OCI-LY1 (cell line): ENCODE measurements around the gene STAG1.
A peak's percentile ranks its signal among the peaks of the same experiment; 100 is the strongest.
"Not testable (repeated sequence)": the region's sequence is repeated elsewhere in the genome, so short reads cannot be mapped to it uniquely, and the experiment has no call there.

ENCODE experiments used
- H2AFZ ChIP-seq: fragments of 200-600 bp; sonication (generic), shearing (Covaris generic); 2 replicates; pipeline ENCODE4 v1.6.0; 2014; ENCODE audit warnings: antibody characterized with exemption, mild to moderate bottlenecking, low read length
- H3F3A ChIP-seq: fragments of 200-600 bp; sonication (generic), shearing (Covaris generic); 2 replicates; pipeline ENCODE4 v1.6.0; 2014; ENCODE audit warnings: mild to moderate bottlenecking, antibody characterized with exemption, low read length, moderate library complexity; ENCODE audit not compliant: insufficient read depth
- H3K27ac ChIP-seq: fragments of 200-600 bp; sonication (generic); 2 replicates; pipeline ENCODE4 v1.5.1; 2014; ENCODE audit warnings: low read length, mixed run types, mild to moderate bottlenecking, low read depth; ENCODE audit not compliant: poor library complexity, severe bottlenecking
- H3K27me3 ChIP-seq: fragments of 200-600 bp; sonication (generic); 2 replicates; pipeline ENCODE4 v1.6.0; 2014; ENCODE audit warnings: antibody characterized with exemption, mild to moderate bottlenecking, low read length, moderate library complexity; ENCODE audit not compliant: insufficient read depth
- H3K36me3 ChIP-seq: fragments of 200-600 bp; sonication (generic); 2 replicates; pipeline ENCODE4 v1.6.1; 2014; ENCODE audit warnings: mild to moderate bottlenecking, antibody characterized with exemption, low read length, moderate library complexity, mixed read lengths; ENCODE audit not compliant: insufficient read depth
- H3K4me1 ChIP-seq: fragments of 200-600 bp; sonication (generic); 2 replicates; pipeline ENCODE4 v1.5.1; 2014; ENCODE audit warnings: mild to moderate bottlenecking, low read length, moderate library complexity; ENCODE audit not compliant: insufficient read depth, severe bottlenecking
- H3K4me2 ChIP-seq: fragments of 200-600 bp; sonication (generic), shearing (Covaris generic); 2 replicates; pipeline ENCODE4 v1.6.1; 2014; ENCODE audit warnings: low read length
- H3K4me3 ChIP-seq: fragments of 200-600 bp; sonication (generic); 2 replicates; pipeline ENCODE4 v1.5.1; 2014; ENCODE audit warnings: low read length, low read depth, mild to moderate bottlenecking, mixed read lengths; ENCODE audit not compliant: poor library complexity, severe bottlenecking
- H3K79me2 ChIP-seq: fragments of 200-600 bp; shearing (Covaris generic); 2 replicates; pipeline ENCODE4 v1.6.1; 2016; ENCODE audit warnings: mixed run types, low read length, mixed read lengths; ENCODE audit not compliant: insufficient read depth
- H3K9ac ChIP-seq: fragments of 200-600 bp; sonication (generic), shearing (Covaris generic); 2 replicates; pipeline ENCODE4 v1.6.1; 2014; ENCODE audit warnings: mild to moderate bottlenecking, low read length, mixed read lengths
- H3K9me2 ChIP-seq: fragments of 200-600 bp; sonication (generic), shearing (Covaris generic); 2 replicates; pipeline ENCODE4 v1.6.1; 2014; ENCODE audit warnings: low read depth, mild to moderate bottlenecking, low read length, mixed read lengths
- H3K9me3 ChIP-seq: fragments of 200-600 bp; shearing (Covaris generic); 2 replicates; pipeline ENCODE4 v1.6.1; 2014; ENCODE audit warnings: low read length, mixed read lengths
- H4K20me1 ChIP-seq: fragments of 200-600 bp; sonication (generic), shearing (Covaris generic); 2 replicates; pipeline ENCODE4 v1.6.0; 2016; ENCODE audit warnings: mild to moderate bottlenecking, low read length; ENCODE audit not compliant: insufficient read depth
- EZH2 ChIP-seq: fragments of 200-600 bp; sonication (generic), shearing (Covaris generic); IDR thresholded peaks from 2 replicates; pipeline ENCODE4 v1.8.0; 2017; ENCODE audit warnings: borderline replicate concordance, mixed run types, mild to moderate bottlenecking, antibody characterized with exemption, low read length, moderate library complexity, mixed read lengths
- TF ChIP-seq, protein P1 (sequence below): fragments of 200-600 bp; sonication (generic), shearing (Covaris generic); IDR thresholded peaks from 2 replicates; pipeline ENCODE4 v1.5.1; 2017; ENCODE audit warnings: mild to moderate bottlenecking, antibody characterized with exemption, low read length, moderate library complexity, mixed read lengths

The STAG1 gene

DNA sequence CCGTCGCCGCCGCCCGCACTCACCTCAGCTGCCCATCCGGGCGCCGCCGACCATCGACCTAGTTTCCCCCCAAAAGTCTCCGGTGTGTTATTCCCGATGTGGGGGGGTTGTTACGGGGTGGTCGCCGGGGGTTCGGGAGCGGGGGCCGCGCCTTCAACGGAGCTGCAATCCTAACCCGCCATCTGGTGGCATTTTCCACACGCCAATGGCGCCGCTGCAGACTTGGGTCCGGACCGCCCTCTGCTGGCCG lies at the start of gene STAG1:
TSS of gene STAG1 (minus strand) at position 207 of the 250 bp plus-strand sequence. CDS start 121,480 bp downstream, outside the sequence.
- Histone ChIP-seq H2AFZ (peak within 1 kb of the TSS; percentile 70), H3K79me2 (peaks cover 40% of the 10 kb centered on the region), H3K9ac (peak within 1 kb of the TSS; percentile 98), H3K36me3 (no peaks in the 10 kb centered on the region), H3K4me2 (peak within 1 kb of the TSS; percentile 83), H3K27ac (peak within 1 kb of the TSS; percentile 96), H3K27me3 (no peaks in the 10 kb centered on the region), H3K9me2 (no peaks in the 10 kb centered on the region), H3K4me3 (peak within 1 kb of the TSS; percentile 85), H3F3A (no peaks in the 10 kb centered on the region), H4K20me1 (no peaks in the 10 kb centered on the region), H3K9me3 (no peaks in the 10 kb centered on the region), H3K4me1 (peaks cover 49% of the 10 kb centered on the region)
- TF ChIP-seq EZH2 = no peak
- TF ChIP-seq, protein P1, sequence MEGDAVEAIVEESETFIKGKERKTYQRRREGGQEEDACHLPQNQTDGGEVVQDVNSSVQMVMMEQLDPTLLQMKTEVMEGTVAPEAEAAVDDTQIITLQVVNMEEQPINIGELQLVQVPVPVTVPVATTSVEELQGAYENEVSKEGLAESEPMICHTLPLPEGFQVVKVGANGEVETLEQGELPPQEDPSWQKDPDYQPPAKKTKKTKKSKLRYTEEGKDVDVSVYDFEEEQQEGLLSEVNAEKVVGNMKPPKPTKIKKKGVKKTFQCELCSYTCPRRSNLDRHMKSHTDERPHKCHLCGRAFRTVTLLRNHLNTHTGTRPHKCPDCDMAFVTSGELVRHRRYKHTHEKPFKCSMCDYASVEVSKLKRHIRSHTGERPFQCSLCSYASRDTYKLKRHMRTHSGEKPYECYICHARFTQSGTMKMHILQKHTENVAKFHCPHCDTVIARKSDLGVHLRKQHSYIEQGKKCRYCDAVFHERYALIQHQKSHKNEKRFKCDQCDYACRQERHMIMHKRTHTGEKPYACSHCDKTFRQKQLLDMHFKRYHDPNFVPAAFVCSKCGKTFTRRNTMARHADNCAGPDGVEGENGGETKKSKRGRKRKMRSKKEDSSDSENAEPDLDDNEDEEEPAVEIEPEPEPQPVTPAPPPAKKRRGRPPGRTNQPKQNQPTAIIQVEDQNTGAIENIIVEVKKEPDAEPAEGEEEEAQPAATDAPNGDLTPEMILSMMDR = peak; percentile 97

DNA sequence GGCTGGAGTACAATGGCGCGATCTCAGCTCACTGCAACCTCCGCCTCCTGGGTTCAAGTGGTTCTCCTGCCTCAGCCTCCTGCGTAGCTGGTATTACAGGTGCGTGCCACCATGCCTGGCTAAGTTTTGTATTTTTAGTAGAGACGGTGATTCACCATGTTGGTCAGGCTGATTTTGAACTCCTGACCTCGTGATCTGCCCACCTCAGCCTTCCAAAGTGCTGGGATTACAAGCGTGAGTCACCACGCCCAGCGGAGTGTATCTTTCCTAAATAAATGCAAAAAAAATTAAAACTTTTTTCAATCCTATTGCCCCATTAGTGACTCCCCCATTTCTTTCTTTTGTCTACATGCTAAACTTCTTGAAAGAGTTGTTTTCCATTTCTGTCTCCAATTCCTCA lies 49.0 kb upstream of the STAG1 start:
- not testable (repeated sequence) for H3K9me3 ChIP-seq, H3K4me2 ChIP-seq, H2AFZ ChIP-seq, H3K4me3 ChIP-seq, H3K27me3 ChIP-seq, H4K20me1 ChIP-seq, H3K79me2 ChIP-seq, H3F3A ChIP-seq, H3K27ac ChIP-seq, H3K9me2 ChIP-seq, H3K9ac ChIP-seq, H3K4me1 ChIP-seq, H3K36me3 ChIP-seq

DNA sequence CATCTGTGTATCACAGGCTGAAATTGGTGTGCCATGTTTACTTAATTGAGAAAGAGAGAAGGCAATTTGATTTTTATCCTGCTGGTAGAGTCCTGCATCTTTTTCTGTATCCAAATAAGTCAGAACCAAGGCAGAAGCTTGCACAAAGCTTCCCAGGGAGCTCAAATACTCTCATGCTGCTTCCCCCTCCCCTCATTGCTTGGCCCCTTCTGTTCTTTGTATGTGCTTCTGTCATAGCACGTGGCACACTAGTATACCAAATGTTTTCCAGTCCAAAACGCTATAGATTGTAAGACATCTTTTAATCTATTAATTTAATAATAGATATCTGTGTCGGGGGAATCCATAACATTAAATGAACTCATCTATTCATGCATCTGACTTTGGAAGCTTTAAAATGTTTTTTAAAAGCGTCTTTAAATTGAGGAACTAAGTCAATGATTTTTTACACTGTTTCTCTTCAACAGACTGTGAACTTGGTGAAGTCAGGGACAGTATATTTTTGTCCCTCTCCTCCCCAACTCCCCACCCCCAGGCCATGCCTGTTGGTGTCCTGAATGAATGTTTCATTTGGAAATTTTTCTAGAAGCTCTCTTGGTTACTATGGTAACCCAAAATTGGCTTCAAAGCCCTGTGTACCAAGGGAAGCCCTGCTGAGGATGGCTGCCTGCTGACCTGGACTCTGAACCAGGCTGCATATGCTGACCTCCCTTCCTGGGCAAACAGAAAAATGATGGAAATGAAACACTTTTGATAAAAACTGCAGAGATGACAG lies 40.6 kb upstream of the STAG1 start:
- no peaks in the 10 kb centered on the region for H3K27me3 ChIP-seq
- H3K79me2 ChIP-seq = no peaks in the 10 kb centered on the region
- no peaks in the 10 kb centered on the region for H3K4me1 ChIP-seq
- no peaks in the 10 kb centered on the region for H3K36me3 ChIP-seq
- no peaks in the 10 kb centered on the region for H3K9me3 ChIP-seq
- no peaks in the 10 kb centered on the region for H3K9me2 ChIP-seq
- H3K9ac ChIP-seq = no peak overlapping the region
- no peak overlapping the region for H3K4me2 ChIP-seq
- no peaks in the 10 kb centered on the region for H3F3A ChIP-seq
- TF ChIP-seq EZH2 = no peak
- TF ChIP-seq, protein P1 = no peak
- H4K20me1 ChIP-seq = no peaks in the 10 kb centered on the region
- H3K4me3 ChIP-seq = no peak overlapping the region
- no peak overlapping the region for H3K27ac ChIP-seq
- H2AFZ ChIP-seq = no peak overlapping the region

DNA sequence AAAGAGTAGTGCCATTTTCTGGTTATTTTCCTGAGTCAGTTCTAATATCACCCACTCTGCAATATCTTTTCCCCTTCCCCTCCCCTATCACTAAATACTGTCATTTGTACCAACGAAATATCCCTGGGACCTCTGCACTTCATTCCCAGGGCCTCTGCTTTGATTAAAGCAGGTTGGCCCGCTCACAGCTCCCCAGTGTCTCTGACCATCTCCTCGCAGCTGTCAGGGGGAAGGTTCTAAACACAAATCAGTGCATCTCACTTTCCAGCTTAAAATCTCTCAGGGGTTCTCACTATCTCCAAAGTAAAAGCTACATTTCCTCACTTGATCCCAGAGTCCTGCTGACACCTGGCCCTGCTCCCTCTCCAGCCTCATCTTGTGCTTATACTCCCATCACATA lies 38.6 kb upstream of the STAG1 start:
- no peaks in the 10 kb centered on the region for H3K79me2 ChIP-seq
- H3K27me3 ChIP-seq = no peaks in the 10 kb centered on the region
- no peak overlapping the region for H3K4me2 ChIP-seq
- H2AFZ ChIP-seq = no peak overlapping the region
- H3K4me3 ChIP-seq = no peak overlapping the region
- H3K9me2 ChIP-seq = no peaks in the 10 kb centered on the region
- no peak overlapping the region for H3K9ac ChIP-seq
- no peaks in the 10 kb centered on the region for H3F3A ChIP-seq
- H3K9me3 ChIP-seq = no peaks in the 10 kb centered on the region
- no peaks in the 10 kb centered on the region for H4K20me1 ChIP-seq
- H3K4me1 ChIP-seq = peaks cover 16% of the 10 kb centered on the region
- no peaks in the 10 kb centered on the region for H3K36me3 ChIP-seq
- H3K27ac ChIP-seq = no peak overlapping the region
- no peak for TF ChIP-seq EZH2
- TF ChIP-seq, protein P1 = no peak
